HepG2 (cell line): ENCODE results near the gene EWSR1. TPM values are rescaled to one million over a fixed set of nuclear protein-coding genes. Genes with fewer than 3 reads are reported as not detected.

Source experiments
- ATF5 ChIP-seq: sonication (generic); formaldehyde crosslinking; IDR thresholded peaks from 2 replicates; pipeline ENCODE4 v1.4.0; 2020; ENCODE audit warnings: mild to moderate bottlenecking, low read depth, missing genetic modification reagents
- BRF2 ChIP-seq: sonication (generic); formaldehyde crosslinking; IDR thresholded peaks from 2 replicates; pipeline ENCODE4 v1.8.1; 2022; ENCODE audit warnings: mild to moderate bottlenecking, missing genetic modification reagents
- E2F2 ChIP-seq: sonication (generic); formaldehyde crosslinking; IDR thresholded peaks from 2 replicates; pipeline ENCODE4 v1.4.0; 2020; ENCODE audit warnings: missing genetic modification reagents, borderline replicate concordance
- ELK4 ChIP-seq: sonication (generic); formaldehyde crosslinking; IDR thresholded peaks from 2 replicates; pipeline ENCODE4 v1.9.0; 2021; ENCODE audit warnings: missing genetic modification reagents, borderline replicate concordance
- GMEB1 ChIP-seq: sonication (generic); formaldehyde crosslinking; IDR thresholded peaks from 2 replicates; pipeline ENCODE4 v1.5.1; 2020; ENCODE audit warnings: missing genetic modification reagents, mild to moderate bottlenecking, borderline replicate concordance
- HNF4A ChIP-seq: sonication (generic); formaldehyde crosslinking; IDR thresholded peaks from 2 replicates; pipeline ENCODE4 v1.4.0; 2020; ENCODE audit warnings: missing genetic modification reagents
- NFIC ChIP-seq: IDR thresholded peaks from 2 replicates; pipeline ENCODE4 v1.6.1; 2012; ENCODE audit warnings: mild to moderate bottlenecking, low read length, inconsistent platforms
- ZFP90 ChIP-seq: sonication (generic); formaldehyde crosslinking; IDR thresholded peaks from 2 replicates; pipeline ENCODE4 v1.8.0; 2022; ENCODE audit warnings: missing genetic modification reagents, mild to moderate bottlenecking, inconsistent platforms, borderline replicate concordance
- ZNF605 ChIP-seq: sonication (generic); formaldehyde crosslinking; IDR thresholded peaks from 2 replicates; pipeline ENCODE4 v1.8.0; 2022; ENCODE audit warnings: mild to moderate bottlenecking, missing genetic modification reagents
- ZNF660 ChIP-seq: sonication (generic); formaldehyde crosslinking; IDR thresholded peaks from 2 replicates; pipeline ENCODE4 v1.5.1; 2020; ENCODE audit warnings: mild to moderate bottlenecking, low read depth, missing genetic modification reagents, borderline replicate concordance
- ZNF772 ChIP-seq: sonication (generic); formaldehyde crosslinking; IDR thresholded peaks from 2 replicates; pipeline ENCODE4 v1.5.0; 2020; ENCODE audit warnings: mild to moderate bottlenecking, missing genetic modification reagents
- polyA plus RNA-seq, 8 experiments: library from polyadenylated mRNA; depleted of rRNA in 3 of 8; stranded (reverse) in 7 of 8; unstranded in 1 of 8; fragments of >200 nt; fragmentation: Illumina TruSeq in 4 of 8; extraction: Trizol in 4 of 8; gene quantifications; 2 replicates each; pipeline versions ENCODE4 v1.2.1 to v1.2.3, GENCODE V29; 2011 to 2016; ENCODE audit warnings: low read depth in 4 of 8, missing spikeins in 1 of 8, mixed read lengths in 1 of 8; ENCODE audit not compliant: insufficient read depth in 1 of 8
- total RNA-seq, 5 experiments: library from RNA; depleted of rRNA; stranded (reverse); fragments of >200 nt; fragmentation: Illumina TruSeq; extraction: Trizol; gene quantifications; 2 replicates each; pipeline ENCODE4 v1.2.3, GENCODE V29; 2016; ENCODE audit warnings: low read depth in 1 of 5

The EWSR1 gene
- total and polyA plus RNA-seq, 2 of the 13 experiments (the other 11 are each of a cell fraction or from before 2014, with no cell fraction given), result 211 to 326 TPM

- TF ChIP-seq ZFP90 (no peak), ATF5 (no peak), HNF4A (no peak), E2F2 (CRISPR knock-in tag) (no peak), ZNF660 (no peak), ZNF772 (CRISPR knock-in tag) (no peak), ELK4 (no peak), ZNF605 (no peak), GMEB1 (CRISPR knock-in tag) (no peak), BRF2 (CRISPR knock-in tag) (no peak), NFIC (no peak)
Measured at GRCh38 chr22:29330291-29330690, 62.2 kb downstream of the EWSR1 start (continued).
